ENCODE measurements around the gene STING1. TPM values are rescaled to one million over a fixed set of nuclear protein-coding genes. Genes with fewer than 3 reads are reported as not detected.

Gene STING1
- total and polyA plus RNA-seq, 2 of the 8 experiments (the other 6 are each of a cell fraction or from before 2014, with no cell fraction given) = 0.26 to 0.47 TPM

DNA sequence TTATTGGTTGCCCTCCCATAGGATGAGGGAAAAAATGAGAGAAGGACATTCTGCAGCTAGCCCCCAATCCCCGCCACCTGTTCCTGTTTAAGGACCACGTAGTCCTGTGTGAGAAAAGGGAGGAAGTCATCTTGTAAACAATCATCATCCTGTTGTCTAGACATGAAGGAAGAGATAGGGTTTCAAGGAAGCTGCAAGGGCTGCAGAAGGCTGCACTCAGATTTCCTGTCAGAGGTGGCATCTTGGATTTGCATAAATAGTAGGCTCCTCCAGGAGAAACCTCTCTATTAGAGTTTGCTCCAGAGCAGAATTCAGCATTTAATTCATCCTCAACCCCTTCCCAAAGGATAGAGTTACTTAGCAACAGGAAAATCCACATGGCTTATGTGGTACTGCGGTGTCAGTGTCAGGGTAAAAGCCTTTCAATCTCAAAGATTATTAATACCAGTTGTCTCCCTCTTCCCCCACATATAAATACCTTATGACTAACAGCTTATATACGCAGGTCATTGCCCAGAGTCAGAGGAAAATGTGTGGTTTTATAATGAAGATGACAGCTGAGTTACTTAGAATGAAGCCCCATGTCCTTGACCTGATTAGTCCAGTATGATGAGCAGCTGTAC is 38.6 kb downstream of the STING1 start:
- DNase-seq (ENCODE audit: low read depth in 1 of 2, low spot score in 2 of 2) = no peak
- H4K91ac ChIP-seq (replicated peaks; ENCODE audit: insufficient read length, low read length) = no peak overlapping the region
- no peaks in the 10 kb centered on the region for H3K23me2 ChIP-seq (ENCODE audit: low read depth, low read length)
- no peaks in the 10 kb centered on the region for H3K79me2 ChIP-seq (ENCODE audit: control insufficient read depth in 1 of 2, insufficient read depth in 2 of 2, low read length in 2 of 2)
- H3K4me1 ChIP-seq (replicated peaks in 1 of 4; ENCODE audit: control insufficient read depth in 3 of 4, insufficient read depth in 4 of 4, low read length in 3 of 4) = peaks cover 0 to 3% (median 0%) of the 10 kb centered on the region in 4 experiments; a peak in 3 of 7 replicates
- no peaks in the 10 kb centered on the region for H3K79me1 ChIP-seq (ENCODE audit: low read depth, low read length)
- H4K8ac ChIP-seq (ENCODE audit: extremely low read depth, insufficient read depth, low read length) = no peak overlapping the region
- no peak overlapping the region for H2AFZ ChIP-seq (ENCODE audit: low read length)
- H3K4me2 ChIP-seq (ENCODE audit: insufficient read depth in 1 of 2, low read depth in 2 of 2, low read length in 2 of 2) = no peak overlapping the region
- CTCF ChIA-PET (ENCODE audit: partially characterized antibody) = interaction anchor here (1.0 to 4.5 kb wide), 8 partner anchors 12 to 524 kb away, joined by 3 to 26 read pairs (median 4); no protein-coding TSS in a partner anchor
- no peaks in the 10 kb centered on the region for H4K20me1 ChIP-seq (replicated peaks in 1 of 2; ENCODE audit: control insufficient read depth in 1 of 2, insufficient read depth in 2 of 2, low read length in 2 of 2)
- no peaks in the 10 kb centered on the region for H3K36me3 ChIP-seq (ENCODE audit: control insufficient read depth in 2 of 4, insufficient read depth in 4 of 4, low read length in 3 of 4)
- POLR2A ChIA-PET (ENCODE audit: partially characterized antibody) = interaction anchor here (1.1 to 2.0 kb wide), 4 partner anchors 12 to 117 kb away, joined by 3 to 4 read pairs (median 4); partner anchors contain the start of genes ECSCR and UBE2D2
- no peak overlapping the region for H3K18ac ChIP-seq (ENCODE audit: extremely low read depth, low read length)
- H3K27ac ChIP-seq (ENCODE audit: low read depth, low read length) = no peak overlapping the region
- H3K9ac ChIP-seq (replicated peaks in 1 of 4; ENCODE audit: extremely low read depth in 1 of 4, low read depth in 3 of 4, low read length in 3 of 4) = no peak overlapping the region
- H2BK5ac ChIP-seq (ENCODE audit: low read depth, low read length) = no peak overlapping the region
- no peak overlapping the region for H3K23ac ChIP-seq (ENCODE audit: insufficient read length)
- H2AK5ac ChIP-seq (ENCODE audit: low read depth, low read length) = no peak overlapping the region
- no peak overlapping the region for H2BK20ac ChIP-seq (ENCODE audit: low read length)
- H4K5ac ChIP-seq (ENCODE audit: insufficient read length, low read depth, low read length) = no peak overlapping the region
- H3K4me3 ChIP-seq (ENCODE audit: extremely low read depth in 1 of 4, insufficient read depth in 2 of 4, low read depth in 3 of 4, low read length in 4 of 4) = no peak overlapping the region
- H2BK12ac ChIP-seq (ENCODE audit: low read depth, low read length) = no peak overlapping the region
- no peak for FAIRE-seq
- no peaks in the 10 kb centered on the region for H3K27me3 ChIP-seq (replicated peaks in 1 of 4; ENCODE audit: control insufficient read depth in 3 of 4, extremely low read depth in 1 of 4, insufficient read depth in 3 of 4, low read length in 3 of 4)
- H2BK120ac ChIP-seq (replicated peaks; ENCODE audit: low read depth, low read length) = no peak overlapping the region
- H3K14ac ChIP-seq (ENCODE audit: insufficient read length) = no peak overlapping the region
- H3K4ac ChIP-seq (replicated peaks; ENCODE audit: insufficient read length, low read depth, low read length) = no peak overlapping the region
- H3K56ac ChIP-seq (replicated peaks; ENCODE audit: insufficient read length, low read depth, low read length) = no peak overlapping the region
- 88% methylated on average over 4 of the region's 4 CpGs; no CpG with 5 or more reads in 1 of the 2 experiments for WGBS, 2 experiments (ENCODE audit: extremely low coverage in 1 of 2, insufficient coverage in 1 of 2, insufficient read length in 1 of 2, insufficient replicate concordance in 2 of 2, low coverage in 1 of 2, low lambda C conversion rate in 2 of 2, missing lambda C conversion rate in 1 of 2)
- no peak overlapping the region for H2BK15ac ChIP-seq (ENCODE audit: low read length)
- H3K9me3 ChIP-seq (ENCODE audit: insufficient read depth in 2 of 2, low read depth in 1 of 2, low read length in 1 of 2) = no peaks in the 10 kb centered on the region
- no peak for TF ChIP-seq GTF2F1 (IDR thresholded peaks at IDR 0.05; ENCODE audit: borderline replicate concordance, low read depth, low read length)
- no peak for TF ChIP-seq CTBP2 (IDR thresholded peaks at IDR 0.05; ENCODE audit: borderline replicate concordance, insufficient read depth, insufficient read length, low read length)
- TF ChIP-seq EP300 (IDR thresholded peaks at IDR 0.05; ENCODE audit: borderline replicate concordance in 1 of 2, low read depth in 2 of 2, low read length in 2 of 2) = no peak
